Mesenchymal stem cell (in vitro differentiated cells and primary cell): ENCODE data around the gene PLCG2.
A peak's percentile ranks its signal among the peaks of the same experiment; 100 is the strongest.

Experiments
- DNase-seq: peaks from one replicate; pipeline ENCODE4 v3.0.0-alpha.2; 2013
- H2AFZ ChIP-seq: one replicate; pipeline ENCODE4 v1.6.1; 2013; ENCODE audit warnings: low read depth, mild to moderate bottlenecking, control low read depth, inconsistent platforms, low read length, moderate library complexity
- H2AK5ac ChIP-seq: 2 replicates; pipeline ENCODE4 v1.6.1; 2013; ENCODE audit warnings: low read length, moderate library complexity, mild to moderate bottlenecking, inconsistent platforms; ENCODE audit not compliant: severe bottlenecking
- H2BK120ac ChIP-seq: one replicate; pipeline ENCODE4 v1.6.1; 2013; ENCODE audit warnings: low read depth, mild to moderate bottlenecking, inconsistent platforms, low read length, moderate library complexity
- H2BK12ac ChIP-seq, 2 experiments: one replicate each; pipeline ENCODE4 v1.6.1; 2013; ENCODE audit warnings: inconsistent platforms in 2 of 2, low read length in 2 of 2, mild to moderate bottlenecking in 2 of 2, moderate library complexity in 2 of 2, control low read depth in 1 of 2
- H2BK15ac ChIP-seq: one replicate; pipeline ENCODE4 v1.6.1; 2013; ENCODE audit warnings: mild to moderate bottlenecking, low read depth, inconsistent platforms; ENCODE audit not compliant: poor library complexity, severe bottlenecking
- H2BK5ac ChIP-seq: 2 replicates; pipeline ENCODE4 v1.6.1; 2013; ENCODE audit warnings: low read depth, mild to moderate bottlenecking, low read length, control low read depth, inconsistent platforms; ENCODE audit not compliant: poor library complexity, severe bottlenecking
- H3K14ac ChIP-seq, 2 experiments: one replicate each; pipeline ENCODE4 v1.6.1; 2013; ENCODE audit warnings: inconsistent platforms in 2 of 2, low read length in 2 of 2, control low read depth in 1 of 2, mild to moderate bottlenecking in 1 of 2, moderate library complexity in 1 of 2
- H3K18ac ChIP-seq, 2 experiments: one replicate each; pipeline ENCODE4 v1.6.1; 2013; ENCODE audit warnings: inconsistent platforms in 2 of 2, low read length in 2 of 2, control low read depth in 1 of 2, low read depth in 1 of 2, mild to moderate bottlenecking in 1 of 2
- H3K23ac ChIP-seq, 2 experiments: one replicate each; pipeline ENCODE4 v1.6.1; 2013; ENCODE audit warnings: inconsistent platforms in 2 of 2, low read length in 2 of 2, mild to moderate bottlenecking in 2 of 2, moderate library complexity in 2 of 2, control low read depth in 1 of 2
- H3K27ac ChIP-seq: 2 replicates; pipeline ENCODE4 v1.5.1; 2013; ENCODE audit warnings: mild to moderate bottlenecking, moderate library complexity, low read length, control low read depth, inconsistent platforms; ENCODE audit not compliant: poor library complexity, severe bottlenecking
- H3K27me3 ChIP-seq, 2 experiments: 2 replicates each; pipeline versions ENCODE4 v1.6.1 to v1.7.0; 2013; ENCODE audit warnings: low read length in 2 of 2, mild to moderate bottlenecking in 2 of 2, moderate library complexity in 2 of 2, control low read depth in 1 of 2, inconsistent platforms in 1 of 2; ENCODE audit not compliant: control insufficient read depth in 1 of 2, insufficient read depth in 1 of 2
- H3K36me3 ChIP-seq, 2 experiments: 2 replicates each; pipeline versions ENCODE4 v1.6.1 to v1.7.0; 2013; ENCODE audit warnings: low read length in 2 of 2, control low read depth in 1 of 2, inconsistent platforms in 1 of 2, low read depth in 1 of 2, mild to moderate bottlenecking in 1 of 2; ENCODE audit not compliant: insufficient read depth in 2 of 2, control insufficient read depth in 1 of 2
- H3K4ac ChIP-seq, 2 experiments: one replicate each; pipeline ENCODE4 v1.6.1; 2013; ENCODE audit warnings: inconsistent platforms in 2 of 2, low read length in 2 of 2, mild to moderate bottlenecking in 2 of 2, moderate library complexity in 2 of 2, control low read depth in 1 of 2, low read depth in 1 of 2
- H3K4me1 ChIP-seq: 2 replicates; pipeline ENCODE4 v1.6.1; 2013; ENCODE audit warnings: low read depth, low read length, control low read depth; ENCODE audit not compliant: control insufficient read depth, insufficient read depth
- H3K4me2 ChIP-seq: 2 replicates; pipeline ENCODE4 v1.6.1; 2013; ENCODE audit warnings: low read length, mild to moderate bottlenecking, inconsistent platforms; ENCODE audit not compliant: poor library complexity, severe bottlenecking
- H3K4me3 ChIP-seq, 2 experiments: 2 replicates each; pipeline versions ENCODE4 v1.5.1 to v1.7.0; 2013; ENCODE audit warnings: low read length in 2 of 2, mild to moderate bottlenecking in 2 of 2, control low read depth in 1 of 2, low read depth in 1 of 2; ENCODE audit not compliant: insufficient read depth in 1 of 2
- H3K79me1 ChIP-seq: replicated peaks from 2 replicates; pipeline ENCODE4 v1.6.1; 2013; ENCODE audit warnings: mild to moderate bottlenecking, control low read depth, low read length, inconsistent platforms; ENCODE audit not compliant: poor library complexity, severe bottlenecking
- H3K9ac ChIP-seq: 2 replicates; pipeline ENCODE4 v1.7.0; 2013; ENCODE audit warnings: mild to moderate bottlenecking, low read length, moderate library complexity
- H3K9me3 ChIP-seq: 2 replicates; pipeline ENCODE4 v1.7.0; 2013; ENCODE audit warnings: mild to moderate bottlenecking, low read length; ENCODE audit not compliant: control insufficient read depth
- H4K8ac ChIP-seq: one replicate; pipeline ENCODE4 v1.6.1; 2013; ENCODE audit warnings: inconsistent platforms, mild to moderate bottlenecking, low read length, moderate library complexity
- H4K91ac ChIP-seq: one replicate; pipeline ENCODE4 v1.6.1; 2013; ENCODE audit warnings: mild to moderate bottlenecking, low read length, inconsistent platforms
- WGBS: methylation state at CpG from one replicate; pipeline ENCODE4 v1.1.7; 2013; ENCODE audit warnings: mixed read lengths; 5-methylcytosine and 5-hydroxymethylcytosine counted together

Gene PLCG2

GRCh38 chr16:81816351-81816750 is 37.3 kb downstream of the PLCG2 start:
- H3K79me1 ChIP-seq, result no peaks in the 10 kb centered on the region
- no peak overlapping the region for H3K23ac ChIP-seq
- WGBS, result 84% methylated on average over 2 of the region's 2 CpGs
- DNase-seq, result no peak
- H2BK12ac ChIP-seq, result no peak overlapping the region
- peaks cover 9% of the 10 kb centered on the region for H3K4me1 ChIP-seq
- peaks cover 6 to 10% of the 10 kb centered on the region in 2 experiments for H3K27me3 ChIP-seq
- no peaks in the 10 kb centered on the region for H3K9me3 ChIP-seq
- H3K4ac ChIP-seq, result no peak overlapping the region
- no peak overlapping the region for H3K14ac ChIP-seq
- no peak overlapping the region for H2BK120ac ChIP-seq
- H2AFZ ChIP-seq, result no peak overlapping the region
- H2AK5ac ChIP-seq, result no peak overlapping the region
- H2BK15ac ChIP-seq, result no peak overlapping the region
- H3K36me3 ChIP-seq, result no peaks in the 10 kb centered on the region
- H3K9ac ChIP-seq, result no peak overlapping the region
- H4K8ac ChIP-seq, result no peak overlapping the region
- no peak overlapping the region for H3K18ac ChIP-seq
- H3K27ac ChIP-seq, result no peak overlapping the region
- no peak overlapping the region for H3K4me3 ChIP-seq
- H2BK5ac ChIP-seq, result no peak overlapping the region
- no peak overlapping the region for H3K4me2 ChIP-seq
- H4K91ac ChIP-seq, result no peak overlapping the region

GRCh38 chr16:81816793-81817210 is 37.7 kb downstream of the PLCG2 start:
- Histone ChIP-seq H3K18ac (no peak overlapping the region), H3K4me1 (peaks cover 10% of the 10 kb centered on the region), H2AK5ac (no peak overlapping the region), H3K4me2 (no peak overlapping the region), H3K14ac (no peak overlapping the region), H3K9ac (no peak overlapping the region), H2BK5ac (no peak overlapping the region), H4K8ac (no peak overlapping the region), H3K79me1 (no peaks in the 10 kb centered on the region), H3K27me3 (peaks cover 6 to 10% of the 10 kb centered on the region in 2 experiments), H3K36me3 (no peaks in the 10 kb centered on the region), H2BK15ac (no peak overlapping the region), H3K27ac (no peak overlapping the region), H3K9me3 (no peaks in the 10 kb centered on the region), H2BK12ac (no peak overlapping the region), H2BK120ac (no peak overlapping the region), H3K23ac (no peak overlapping the region), H4K91ac (no peak overlapping the region), H2AFZ (no peak overlapping the region), H3K4me3 (no peak overlapping the region), H3K4ac (no peak overlapping the region)
- no peak for DNase-seq
- 96% methylated on average over 8 of the region's 8 CpGs for WGBS

DNA sequence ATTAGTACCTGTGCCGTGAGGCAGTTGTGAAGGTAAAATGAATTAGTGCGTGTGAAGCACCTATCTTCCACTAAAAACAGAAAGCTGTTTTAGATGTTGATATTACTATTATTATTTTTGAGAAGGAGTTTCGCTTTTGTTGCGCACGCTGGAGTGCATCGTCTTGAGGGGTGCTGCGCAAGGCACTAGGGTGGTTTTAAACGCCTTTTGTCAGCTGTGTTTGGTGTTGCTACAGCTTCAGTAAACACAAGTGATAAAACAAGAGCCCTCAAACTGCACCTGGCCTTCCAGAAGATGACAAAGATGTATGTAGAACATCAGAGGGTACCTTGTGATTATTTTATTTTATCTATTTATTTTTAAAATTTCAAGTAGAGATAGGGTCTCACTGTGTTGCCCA is 38.2 kb downstream of the PLCG2 start:
- H2BK12ac ChIP-seq, result no peak overlapping the region
- no peak overlapping the region for H3K4ac ChIP-seq
- H3K27me3 ChIP-seq, result peaks cover 6 to 10% of the 10 kb centered on the region in 2 experiments
- no peak overlapping the region for H3K14ac ChIP-seq
- no peaks in the 10 kb centered on the region for H3K79me1 ChIP-seq
- no peak overlapping the region for H3K9ac ChIP-seq
- H3K4me2 ChIP-seq, result no peak overlapping the region
- H4K8ac ChIP-seq, result no peak overlapping the region
- no peak overlapping the region for H3K27ac ChIP-seq
- no peak overlapping the region for H2BK15ac ChIP-seq
- H2AK5ac ChIP-seq, result no peak overlapping the region
- H2BK5ac ChIP-seq, result no peak overlapping the region
- H4K91ac ChIP-seq, result no peak overlapping the region
- WGBS, result 100% methylated on average over 6 of the region's 8 CpGs
- DNase-seq, result no peak
- no peak overlapping the region for H2AFZ ChIP-seq
- no peak overlapping the region for H2BK120ac ChIP-seq
- no peaks in the 10 kb centered on the region for H3K36me3 ChIP-seq
- H3K4me1 ChIP-seq, result peaks cover 12% of the 10 kb centered on the region
- no peaks in the 10 kb centered on the region for H3K9me3 ChIP-seq
- H3K23ac ChIP-seq, result no peak overlapping the region
- H3K4me3 ChIP-seq, result no peak overlapping the region
- H3K18ac ChIP-seq, result no peak overlapping the region

DNA sequence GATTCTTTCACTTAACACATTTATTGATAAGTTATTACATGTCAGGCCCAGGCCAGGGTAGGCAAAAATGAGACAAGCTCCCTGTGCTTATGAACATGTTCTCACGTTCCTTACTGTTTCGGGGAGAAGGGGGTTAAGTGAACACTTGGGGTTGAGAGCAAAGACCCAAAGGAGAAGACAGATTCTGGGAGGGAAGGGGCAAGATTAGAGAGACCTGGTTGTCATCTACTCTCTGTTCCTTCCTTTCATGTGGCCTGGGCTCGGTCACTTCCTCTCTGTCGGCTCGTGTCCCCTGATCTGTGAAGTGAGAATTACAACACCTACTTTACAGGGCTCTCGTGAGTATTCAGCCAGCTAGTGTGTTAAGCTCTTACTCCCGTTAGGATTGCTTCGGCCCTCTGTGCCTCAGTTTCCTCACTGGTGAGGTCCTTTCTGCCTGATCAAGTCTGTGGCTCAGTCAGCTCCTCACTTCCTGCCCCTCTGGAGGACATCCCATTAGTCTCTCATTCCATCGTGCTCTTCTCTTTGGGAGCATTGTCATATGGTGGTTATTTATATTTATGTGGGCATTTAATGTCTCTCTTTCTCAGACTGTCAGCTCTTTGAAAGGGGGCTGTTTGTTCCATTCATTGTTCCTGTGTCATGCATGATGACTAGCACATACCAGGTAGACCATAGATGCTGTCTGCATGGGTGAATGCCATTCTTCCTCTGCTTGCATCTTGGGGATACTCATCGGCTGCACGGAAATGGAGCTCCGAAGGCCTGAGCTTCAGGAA is 38.9 kb downstream of the PLCG2 start:
- H3K18ac ChIP-seq, result no peak overlapping the region
- no peak overlapping the region for H3K4me2 ChIP-seq
- H3K23ac ChIP-seq, result no peak overlapping the region
- DNase-seq, result no peak
- no peak overlapping the region for H3K4me3 ChIP-seq
- no peak overlapping the region for H2AFZ ChIP-seq
- no peak overlapping the region for H2BK15ac ChIP-seq
- no peak overlapping the region for H2BK12ac ChIP-seq
- H3K79me1 ChIP-seq, result no peaks in the 10 kb centered on the region
- H3K36me3 ChIP-seq, result no peaks in the 10 kb centered on the region
- WGBS, result 63% methylated on average over 12 of the region's 12 CpGs
- H3K4me1 ChIP-seq, result peaks cover 18% of the 10 kb centered on the region
- no peaks in the 10 kb centered on the region for H3K9me3 ChIP-seq
- H3K14ac ChIP-seq, result no peak overlapping the region
- peak overlapping the region; percentile 49 for H2AK5ac ChIP-seq
- no peak overlapping the region for H3K27ac ChIP-seq
- no peak overlapping the region for H2BK120ac ChIP-seq
- H4K8ac ChIP-seq, result no peak overlapping the region
- H4K91ac ChIP-seq, result no peak overlapping the region
- H2BK5ac ChIP-seq, result no peak overlapping the region
- H3K27me3 ChIP-seq, result peaks cover 7 to 10% of the 10 kb centered on the region in 2 experiments
- H3K9ac ChIP-seq, result no peak overlapping the region
- H3K4ac ChIP-seq, result no peak overlapping the region
